Activated CD4-positive, alpha-beta T cell treated with anti-CD3 and anti-CD28 coated beads for 48 hours (primary cell): ENCODE results near the gene BTNL2.
A peak's percentile ranks its signal among the peaks of the same experiment; 100 is the strongest.
"Not testable (repeated sequence)": the region's sequence is repeated elsewhere in the genome, so short reads cannot be mapped to it uniquely, and the experiment has no call there.

Source experiments
- DNase-seq: peaks from one replicate; pipeline ENCODE4 v3.0.0-alpha.2; 2020

Gene BTNL2

GRCh38 chr6:32406857-32407256, at the start of gene BTNL2:
BTNL2 (minus strand) TSS chr6:32407181; CDS start chr6:32407123, 58 bp downstream.
- no peak for DNase-seq

- DNase-seq = no peak
These were observed 42.2 kb upstream of the BTNL2 start for GRCh38 chr6:32449088-32449736.

- DNase-seq = no peak
These were observed 41.0 kb upstream of the BTNL2 start for GRCh38 chr6:32447932-32448331.

GRCh38 chr6:32445321-32445854, 38.4 kb upstream of the BTNL2 start:
- no peak for DNase-seq

- DNase-seq = no peak
These were observed 37.5 kb upstream of the BTNL2 start for GRCh38 chr6:32444433-32444832.

- no peak for DNase-seq
These were observed 36.1 kb upstream of the BTNL2 start for GRCh38 chr6:32442977-32443552.

GRCh38 chr6:32442243-32442667, 35.3 kb upstream of the BTNL2 start:
- no peak for DNase-seq

GRCh38 chr6:32439602-32440214, 32.7 kb upstream of the BTNL2 start, which contains the start of gene HLA-DRA:
HLA-DRA (plus strand) TSS chr6:32439887; CDS start chr6:32439951, 64 bp downstream.
- no peak for DNase-seq

GRCh38 chr6:32439139-32439538, 32.2 kb upstream of the BTNL2 start:
- DNase-seq = no peak

GRCh38 chr6:32436995-32437836, 30.2 kb upstream of the BTNL2 start:
- no peak for DNase-seq

GRCh38 chr6:32436186-32436585, 29.2 kb upstream of the BTNL2 start:
- DNase-seq = no peak

- not testable (repeated sequence) for DNase-seq
These were observed 27.0 kb upstream of the BTNL2 start for GRCh38 chr6:32433950-32434349.

- no peak for DNase-seq
These were observed 25.1 kb upstream of the BTNL2 start for GRCh38 chr6:32432050-32432450.

GRCh38 chr6:32431142-32431541, 24.2 kb upstream of the BTNL2 start:
- no peak for DNase-seq

GRCh38 chr6:32430179-32430578, 23.2 kb upstream of the BTNL2 start:
- no peak for DNase-seq

GRCh38 chr6:32427934-32428474, 21.0 kb upstream of the BTNL2 start:
- no peak for DNase-seq

- DNase-seq = no peak
These were observed 20.2 kb upstream of the BTNL2 start for GRCh38 chr6:32427218-32427617.

- DNase-seq = no peak
These were observed 19.4 kb upstream of the BTNL2 start for GRCh38 chr6:32426338-32426737.

GRCh38 chr6:32424589-32425300, 17.8 kb upstream of the BTNL2 start:
- no peak for DNase-seq

GRCh38 chr6:32416036-32416435, 9.1 kb upstream of the BTNL2 start:
- DNase-seq = no peak

GRCh38 chr6:32415521-32416019, 8.6 kb upstream of the BTNL2 start:
- peak; percentile 84 for DNase-seq
